AG09319 (cell line): ENCODE data around the gene FAM240A.
"Not testable (repeated sequence)": the region's sequence is repeated elsewhere in the genome, so short reads cannot be mapped to it uniquely, and the experiment has no call there.

Source experiments
- DNase-seq: peaks from one replicate; pipeline ENCODE4 v3.0.0-alpha.2; 2010; ENCODE audit warnings: low read depth; ENCODE audit errors: extremely low read depth
- CTCF ChIP-seq: IDR thresholded peaks from 2 replicates; pipeline ENCODE4 v1.5.1; 2011; ENCODE audit warnings: low read depth, mild to moderate bottlenecking, inconsistent platforms, low read length, moderate library complexity

Gene FAM240A

GRCh38 chr3:46579756-46580286 lies 32.5 kb upstream of the FAM240A start:
- DNase-seq = no peak
- no peak for TF ChIP-seq CTCF

GRCh38 chr3:46580675-46581074 lies 31.6 kb upstream of the FAM240A start:
- DNase-seq = no peak
- TF ChIP-seq CTCF = no peak

GRCh38 chr3:46584598-46585467 lies 27.5 kb upstream of the FAM240A start:
- DNase-seq = no peak
- no peak for TF ChIP-seq CTCF

GRCh38 chr3:46585799-46586693 lies 26.3 kb upstream of the FAM240A start:
- no peak for TF ChIP-seq CTCF
- no peak for DNase-seq

- TF ChIP-seq CTCF = no peak
- DNase-seq = no peak
Observed at GRCh38 chr3:46586738-46587246, 25.5 kb upstream of the FAM240A start.

GRCh38 chr3:46587268-46587667 lies 25.1 kb upstream of the FAM240A start:
- DNase-seq = not testable (repeated sequence)

- DNase-seq = no peak
- no peak for TF ChIP-seq CTCF
Observed at GRCh38 chr3:46593274-46593862, 19.0 kb upstream of the FAM240A start.
